HL-60 (cell line): ENCODE data around the gene GNAI2.

Experiments used
- CTCF ChIP-seq: IDR thresholded peaks from one replicate; pipeline ENCODE4 v1.5.1; 2011; ENCODE audit warnings: low read length, control low read depth, inconsistent platforms; ENCODE audit not compliant: insufficient read depth
- GABPA ChIP-seq: IDR thresholded peaks from 2 replicates; pipeline ENCODE4 v1.6.1; 2012; ENCODE audit warnings: low read depth
- POLR2AphosphoS5 ChIP-seq: IDR thresholded peaks from 2 replicates; pipeline ENCODE4 v1.6.1; 2012; ENCODE audit warnings: low read depth
- SPI1 ChIP-seq: IDR thresholded peaks from 2 replicates; pipeline ENCODE4 v1.6.1; 2012; ENCODE audit warnings: low read depth, mild to moderate bottlenecking, borderline replicate concordance
- TF ChIP-seq, protein P1 (sequence below): IDR thresholded peaks from 2 replicates; pipeline ENCODE4 v1.6.1; 2012; ENCODE audit warnings: low read depth; ENCODE audit not compliant: insufficient replicate concordance

- TF ChIP-seq, protein P1, sequence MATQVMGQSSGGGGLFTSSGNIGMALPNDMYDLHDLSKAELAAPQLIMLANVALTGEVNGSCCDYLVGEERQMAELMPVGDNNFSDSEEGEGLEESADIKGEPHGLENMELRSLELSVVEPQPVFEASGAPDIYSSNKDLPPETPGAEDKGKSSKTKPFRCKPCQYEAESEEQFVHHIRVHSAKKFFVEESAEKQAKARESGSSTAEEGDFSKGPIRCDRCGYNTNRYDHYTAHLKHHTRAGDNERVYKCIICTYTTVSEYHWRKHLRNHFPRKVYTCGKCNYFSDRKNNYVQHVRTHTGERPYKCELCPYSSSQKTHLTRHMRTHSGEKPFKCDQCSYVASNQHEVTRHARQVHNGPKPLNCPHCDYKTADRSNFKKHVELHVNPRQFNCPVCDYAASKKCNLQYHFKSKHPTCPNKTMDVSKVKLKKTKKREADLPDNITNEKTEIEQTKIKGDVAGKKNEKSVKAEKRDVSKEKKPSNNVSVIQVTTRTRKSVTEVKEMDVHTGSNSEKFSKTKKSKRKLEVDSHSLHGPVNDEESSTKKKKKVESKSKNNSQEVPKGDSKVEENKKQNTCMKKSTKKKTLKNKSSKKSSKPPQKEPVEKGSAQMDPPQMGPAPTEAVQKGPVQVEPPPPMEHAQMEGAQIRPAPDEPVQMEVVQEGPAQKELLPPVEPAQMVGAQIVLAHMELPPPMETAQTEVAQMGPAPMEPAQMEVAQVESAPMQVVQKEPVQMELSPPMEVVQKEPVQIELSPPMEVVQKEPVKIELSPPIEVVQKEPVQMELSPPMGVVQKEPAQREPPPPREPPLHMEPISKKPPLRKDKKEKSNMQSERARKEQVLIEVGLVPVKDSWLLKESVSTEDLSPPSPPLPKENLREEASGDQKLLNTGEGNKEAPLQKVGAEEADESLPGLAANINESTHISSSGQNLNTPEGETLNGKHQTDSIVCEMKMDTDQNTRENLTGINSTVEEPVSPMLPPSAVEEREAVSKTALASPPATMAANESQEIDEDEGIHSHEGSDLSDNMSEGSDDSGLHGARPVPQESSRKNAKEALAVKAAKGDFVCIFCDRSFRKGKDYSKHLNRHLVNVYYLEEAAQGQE = no peak
- TF ChIP-seq CTCF = no peak
- no peak for TF ChIP-seq SPI1
- no peak for TF ChIP-seq POLR2AphosphoS5
- TF ChIP-seq GABPA = no peak
These were observed 32.7 kb upstream of the GNAI2 start for GRCh38 chr3:50203113-50203808.
